Trophoblast cell (in vitro differentiated cells and primary cell): ENCODE data around the gene SMOC1.

Experiments used
- DNase-seq, 2 donors: peaks; one replicate each; pipeline ENCODE4 v3.0.0-alpha.2; 2016
- H2AFZ ChIP-seq: 2 replicates; pipeline ENCODE4 v1.6.1; 2013; ENCODE audit warnings: low read length, moderate library complexity, mild to moderate bottlenecking; ENCODE audit not compliant: insufficient read depth, poor library complexity
- H2AK5ac ChIP-seq: 2 replicates; pipeline ENCODE4 v1.6.1; 2013; ENCODE audit warnings: mild to moderate bottlenecking, low read length
- H2BK120ac ChIP-seq: 2 replicates; pipeline ENCODE4 v1.6.1; 2013; ENCODE audit warnings: low read length, mild to moderate bottlenecking, moderate library complexity; ENCODE audit not compliant: insufficient read depth, poor library complexity
- H2BK12ac ChIP-seq: 2 replicates; pipeline ENCODE4 v1.6.1; 2013; ENCODE audit warnings: mild to moderate bottlenecking, low read length, moderate library complexity
- H2BK5ac ChIP-seq: 2 replicates; pipeline ENCODE4 v1.6.1; 2013; ENCODE audit warnings: low read length, low read depth, moderate library complexity, mild to moderate bottlenecking; ENCODE audit not compliant: poor library complexity
- H3K14ac ChIP-seq: 2 replicates; pipeline ENCODE4 v1.6.1; 2013; ENCODE audit warnings: mild to moderate bottlenecking, low read length
- H3K18ac ChIP-seq: 2 replicates; pipeline ENCODE4 v1.6.1; 2013; ENCODE audit warnings: mild to moderate bottlenecking, low read length
- H3K23ac ChIP-seq: 2 replicates; pipeline ENCODE4 v1.6.1; 2013; ENCODE audit warnings: low read length
- H3K27ac ChIP-seq: 2 replicates; pipeline ENCODE4 v1.5.1; 2013; ENCODE audit warnings: low read depth, mild to moderate bottlenecking, inconsistent platforms, low read length, moderate library complexity
- H3K27me3 ChIP-seq: 2 replicates; pipeline ENCODE4 v1.6.1; 2013; ENCODE audit warnings: inconsistent platforms, mild to moderate bottlenecking, low read length, moderate library complexity; ENCODE audit not compliant: insufficient read depth
- H3K36me3 ChIP-seq, 2 experiments: 1 replicate in 1 of 2; 2 replicates in 1 of 2; pipeline ENCODE4 v1.6.1; 2013; ENCODE audit warnings: low read length in 2 of 2, mild to moderate bottlenecking in 2 of 2, moderate library complexity in 1 of 2; ENCODE audit not compliant: insufficient read depth in 2 of 2, control insufficient read depth in 1 of 2
- H3K4ac ChIP-seq: 2 replicates; pipeline ENCODE4 v1.6.1; 2013; ENCODE audit warnings: low read depth, mild to moderate bottlenecking, low read length, moderate library complexity
- H3K4me1 ChIP-seq, 2 experiments: 1 replicate in 1 of 2; 2 replicates in 1 of 2; pipeline ENCODE4 v1.6.1; 2013; ENCODE audit warnings: low read length in 2 of 2, mild to moderate bottlenecking in 2 of 2, moderate library complexity in 1 of 2; ENCODE audit not compliant: insufficient read depth in 2 of 2, control insufficient read depth in 1 of 2
- H3K4me2 ChIP-seq: 2 replicates; pipeline ENCODE4 v1.6.1; 2013; ENCODE audit warnings: inconsistent platforms, mild to moderate bottlenecking, low read length, moderate library complexity
- H3K4me3 ChIP-seq: 2 replicates; pipeline ENCODE4 v1.5.1; 2013; ENCODE audit warnings: mild to moderate bottlenecking, low read depth, low read length, inconsistent platforms
- H3K79me1 ChIP-seq: one replicate; pipeline ENCODE4 v1.6.1; 2013; ENCODE audit warnings: low read length
- H3K79me2 ChIP-seq: 2 replicates; pipeline ENCODE4 v1.6.1; 2013; ENCODE audit warnings: low read length, mild to moderate bottlenecking; ENCODE audit not compliant: control insufficient read depth, insufficient read depth, poor library complexity
- H3K9ac ChIP-seq: 2 replicates; pipeline ENCODE4 v1.6.1; 2013; ENCODE audit warnings: mild to moderate bottlenecking, low read length
- H3K9me3 ChIP-seq: 2 replicates; pipeline ENCODE4 v1.6.1; 2013; ENCODE audit warnings: low read depth, mild to moderate bottlenecking, control low read depth, inconsistent platforms, low read length; ENCODE audit not compliant: insufficient read depth
- H4K12ac ChIP-seq: 2 replicates; pipeline ENCODE4 v1.6.1; 2013; ENCODE audit warnings: low read depth, mild to moderate bottlenecking, low read length, moderate library complexity
- H4K8ac ChIP-seq: 2 replicates; pipeline ENCODE4 v1.6.1; 2013; ENCODE audit warnings: low read depth, mild to moderate bottlenecking, low read length, moderate library complexity
- H4K91ac ChIP-seq: one replicate; pipeline ENCODE4 v1.6.1; 2013; ENCODE audit warnings: low read depth, mild to moderate bottlenecking, low read length, moderate library complexity
- WGBS: extraction: QIAGEN DNeasy Blood & Tissue Kit; methylation state at CpG from one replicate; pipeline ENCODE4 v1.1.7; 2013; ENCODE audit warnings: missing lambda C conversion rate; ENCODE audit not compliant: insufficient read length, insufficient coverage; ENCODE audit errors: extremely low coverage; 5-methylcytosine and 5-hydroxymethylcytosine counted together

Gene SMOC1

DNA sequence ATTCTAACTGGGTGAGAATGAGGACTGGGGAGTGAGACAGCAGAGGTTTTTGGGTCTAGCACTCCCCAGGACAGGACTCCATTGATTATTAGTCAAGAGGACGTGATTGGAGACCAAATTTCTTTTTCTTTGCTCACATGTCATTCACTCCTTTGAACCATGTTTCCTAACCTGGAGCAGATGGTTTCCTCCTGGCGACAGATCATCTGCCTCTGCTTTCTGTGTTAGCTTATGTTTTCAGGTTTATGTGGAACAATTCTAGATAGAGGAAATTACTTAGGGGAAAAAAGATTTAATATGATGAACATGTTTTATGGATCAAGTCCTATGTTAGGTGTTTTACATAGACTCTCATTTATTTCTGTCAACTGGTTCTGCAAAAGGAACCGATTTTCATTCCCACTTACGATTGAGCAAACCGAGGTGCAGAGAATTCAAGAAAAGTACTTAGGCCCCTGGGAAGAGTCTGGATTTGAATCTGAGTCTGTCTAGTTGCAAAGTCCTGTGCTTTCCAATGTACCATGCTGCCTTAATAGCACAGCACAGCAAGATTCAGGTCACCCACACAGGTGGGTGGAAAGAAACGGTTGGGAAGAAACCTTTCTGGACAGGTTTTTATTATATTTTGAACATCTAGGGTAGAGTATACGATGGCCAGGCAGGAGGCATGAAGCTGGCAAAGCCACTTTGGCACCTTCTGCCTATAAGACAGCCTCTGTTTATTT, 30.8 kb downstream of the SMOC1 start:
- no peak overlapping the region for H4K91ac ChIP-seq
- H3K27me3 ChIP-seq, result no peaks in the 10 kb centered on the region
- no CpG with 5 or more reads among the region's 7 CpGs for WGBS

DNA sequence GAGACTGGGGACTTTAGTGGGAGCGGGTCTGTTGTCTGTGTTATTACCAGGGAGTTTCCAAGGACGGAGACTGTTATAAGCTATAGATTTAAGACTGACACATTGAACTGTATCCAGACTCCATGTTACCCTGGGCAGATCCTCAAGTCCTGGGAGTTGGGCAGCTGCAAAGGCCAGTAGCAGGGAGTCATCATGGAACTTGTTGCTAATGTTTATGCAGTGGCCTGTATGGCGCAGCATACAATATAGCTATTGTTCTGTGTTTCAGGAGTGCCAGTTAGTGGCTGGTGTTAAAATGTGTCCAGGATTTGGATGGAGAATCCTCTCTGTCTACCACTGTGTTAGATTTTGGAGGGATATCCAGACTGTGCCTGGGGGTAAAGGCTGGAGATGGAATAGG, 31.7 kb downstream of the SMOC1 start:
- Histone ChIP-seq H4K8ac (no peak overlapping the region), H4K91ac (no peak overlapping the region), H3K4me1 (no peaks in the 10 kb centered on the region), H4K12ac (no peak overlapping the region), H3K79me1 (no peaks in the 10 kb centered on the region), H3K4ac (no peak overlapping the region), H2BK12ac (no peak overlapping the region), H3K4me3 (no peak overlapping the region), H3K4me2 (no peak overlapping the region), H3K27me3 (no peaks in the 10 kb centered on the region), H3K79me2 (no peaks in the 10 kb centered on the region), H3K23ac (no peak overlapping the region), H2AK5ac (no peak overlapping the region), H2BK120ac (no peak overlapping the region), H3K27ac (no peak overlapping the region), H3K9ac (no peak overlapping the region), H2AFZ (no peak overlapping the region), H3K36me3 (no peaks in the 10 kb centered on the region), H2BK5ac (no peak overlapping the region), H3K9me3 (no peaks in the 10 kb centered on the region), H3K14ac (no peak overlapping the region), H3K18ac (no peak overlapping the region)
- WGBS, result no CpG with 5 or more reads among the region's 3 CpGs
- DNase-seq, result no peak

More for the DNA sequence above, 30.8 kb downstream of the SMOC1 start:
- no peak overlapping the region for H4K8ac ChIP-seq
- no peaks in the 10 kb centered on the region for H3K79me1 ChIP-seq
- no peak overlapping the region for H2BK120ac ChIP-seq
- no peak overlapping the region for H3K4me2 ChIP-seq
- no peak overlapping the region for H3K23ac ChIP-seq
- no peak overlapping the region for H3K18ac ChIP-seq
- no peaks in the 10 kb centered on the region for H3K9me3 ChIP-seq
- H2AK5ac ChIP-seq, result no peak overlapping the region
- H2AFZ ChIP-seq, result no peak overlapping the region
- no peaks in the 10 kb centered on the region for H3K36me3 ChIP-seq
- no peaks in the 10 kb centered on the region for H3K79me2 ChIP-seq
- no peak for DNase-seq
- H3K14ac ChIP-seq, result no peak overlapping the region
- no peak overlapping the region for H3K4ac ChIP-seq
- H3K4me3 ChIP-seq, result no peak overlapping the region
- H2BK12ac ChIP-seq, result no peak overlapping the region
- H2BK5ac ChIP-seq, result no peak overlapping the region
- H3K4me1 ChIP-seq, result no peaks in the 10 kb centered on the region
- no peak overlapping the region for H3K27ac ChIP-seq
- no peak overlapping the region for H3K9ac ChIP-seq
- no peak overlapping the region for H4K12ac ChIP-seq

DNA sequence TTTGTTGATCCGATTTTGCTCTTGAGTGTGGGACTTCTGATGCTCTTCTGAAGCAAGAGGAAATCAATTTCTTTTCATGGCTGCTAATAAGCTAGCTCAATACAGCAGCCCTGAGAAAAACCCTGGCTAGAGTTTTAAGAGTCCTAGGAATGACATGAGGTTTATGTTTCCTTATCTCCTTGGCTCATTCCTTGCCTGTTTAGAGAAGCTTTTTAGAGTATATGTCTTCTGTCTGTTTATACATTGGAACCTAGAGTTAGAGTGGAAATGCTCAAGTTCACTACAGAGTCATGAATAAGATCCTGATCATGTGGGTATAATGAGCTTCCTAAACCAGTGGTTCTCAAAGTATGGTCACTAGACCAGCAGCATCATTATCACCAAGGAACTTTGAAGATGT, 34.5 kb downstream of the SMOC1 start:
- DNase-seq, result no peak
- Histone ChIP-seq H2AK5ac (no peak overlapping the region), H3K23ac (no peak overlapping the region), H2BK120ac (no peak overlapping the region), H2BK5ac (no peak overlapping the region), H3K4me3 (no peak overlapping the region), H3K27me3 (no peaks in the 10 kb centered on the region), H4K8ac (no peak overlapping the region), H3K36me3 (no peaks in the 10 kb centered on the region), H2AFZ (no peak overlapping the region), H2BK12ac (no peak overlapping the region), H3K79me1 (no peaks in the 10 kb centered on the region), H4K12ac (no peak overlapping the region), H3K9ac (no peak overlapping the region), H3K4me1 (no peaks in the 10 kb centered on the region), H3K18ac (no peak overlapping the region), H3K79me2 (no peaks in the 10 kb centered on the region), H4K91ac (no peak overlapping the region), H3K14ac (no peak overlapping the region), H3K4me2 (no peak overlapping the region), H3K27ac (no peak overlapping the region), H3K9me3 (no peaks in the 10 kb centered on the region), H3K4ac (no peak overlapping the region)
- WGBS, result no CpG with 5 or more reads among the region's 1 CpG

DNA sequence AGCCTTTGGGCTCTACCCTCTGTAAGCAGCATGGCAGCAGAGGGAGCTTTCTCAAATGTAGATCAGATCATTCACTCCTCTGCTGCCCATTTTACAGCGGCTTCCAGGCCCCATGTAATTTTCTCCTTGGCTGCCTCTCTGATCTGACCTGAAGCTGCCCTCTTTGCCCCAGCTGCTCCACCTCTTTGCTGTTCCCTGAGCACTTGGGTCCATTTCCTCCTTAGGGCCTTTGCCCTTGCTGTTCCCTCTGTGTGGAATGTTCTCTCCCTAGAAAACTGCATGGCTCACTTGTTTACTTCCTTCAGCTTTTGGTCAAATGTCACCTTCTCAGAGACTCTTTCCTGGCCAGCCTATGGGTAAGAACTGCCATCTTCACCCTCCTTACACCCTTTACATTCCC, 37.2 kb downstream of the SMOC1 start:
- Histone ChIP-seq H3K18ac (no peak overlapping the region), H2BK120ac (no peak overlapping the region), H3K4me1 (no peaks in the 10 kb centered on the region), H3K27ac (no peak overlapping the region), H3K27me3 (no peaks in the 10 kb centered on the region), H2AK5ac (no peak overlapping the region), H3K4me3 (no peak overlapping the region), H4K12ac (no peak overlapping the region), H3K4ac (no peak overlapping the region), H3K23ac (no peak overlapping the region), H3K79me1 (no peaks in the 10 kb centered on the region), H4K8ac (no peak overlapping the region), H3K36me3 (no peaks in the 10 kb centered on the region), H3K79me2 (no peaks in the 10 kb centered on the region), H2BK5ac (no peak overlapping the region), H2AFZ (no peak overlapping the region), H3K9ac (no peak overlapping the region), H4K91ac (no peak overlapping the region), H3K9me3 (no peaks in the 10 kb centered on the region), H2BK12ac (no peak overlapping the region), H3K14ac (no peak overlapping the region), H3K4me2 (no peak overlapping the region)
- no peak for DNase-seq
- WGBS, result no CpG with 5 or more reads among the region's 1 CpG
